Measurements from ENCODE around the gene BICC1.

The BICC1 gene

GRCh38 chr10:58796242-58796641 is 283.6 kb downstream of the BICC1 start:
- DNase-seq = peak; percentile 16

- DNase-seq = no peak
Observed at GRCh38 chr10:58796824-58797223, 284.2 kb downstream of the BICC1 start.

DNA sequence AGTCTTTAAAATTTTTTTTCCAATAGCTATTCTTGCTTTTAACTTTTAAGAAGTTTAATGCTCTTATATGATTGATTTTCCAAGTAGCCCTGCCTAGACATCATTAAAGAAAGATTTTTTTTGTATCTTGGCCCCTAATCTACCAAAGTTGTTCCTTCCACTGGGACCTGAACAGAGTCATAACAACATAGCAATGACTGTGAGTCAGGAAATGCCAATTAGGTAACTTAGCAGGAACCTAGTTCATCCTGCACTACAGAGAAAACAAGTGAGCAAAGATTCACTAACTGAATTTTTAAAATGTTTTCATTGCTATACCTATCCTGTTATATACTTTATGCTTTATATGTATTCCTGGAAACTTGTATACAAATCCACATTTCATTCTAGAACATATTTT is 284.7 kb downstream of the BICC1 start:
- DNase-seq = no peak

DNA sequence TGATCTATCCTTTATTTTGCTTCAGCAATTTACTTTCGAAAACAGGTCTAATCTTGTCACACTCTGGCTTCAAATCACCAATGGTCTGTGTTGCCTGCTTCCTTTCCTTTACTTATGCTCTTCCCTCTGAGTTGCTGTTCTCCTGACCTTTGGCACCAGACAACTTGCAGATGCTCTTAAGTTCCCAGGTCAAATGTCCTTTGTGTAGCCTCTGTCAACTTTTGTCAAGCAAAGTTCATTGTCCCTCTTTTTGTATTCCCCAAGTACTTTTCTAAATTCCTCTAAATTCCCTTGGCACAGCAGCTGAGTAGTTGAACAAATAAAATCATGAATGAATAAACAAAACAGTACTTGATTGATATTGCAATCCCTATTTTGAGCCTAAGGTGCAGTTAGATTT is 289.4 kb downstream of the BICC1 start:
- DNase-seq = no peak

DNA sequence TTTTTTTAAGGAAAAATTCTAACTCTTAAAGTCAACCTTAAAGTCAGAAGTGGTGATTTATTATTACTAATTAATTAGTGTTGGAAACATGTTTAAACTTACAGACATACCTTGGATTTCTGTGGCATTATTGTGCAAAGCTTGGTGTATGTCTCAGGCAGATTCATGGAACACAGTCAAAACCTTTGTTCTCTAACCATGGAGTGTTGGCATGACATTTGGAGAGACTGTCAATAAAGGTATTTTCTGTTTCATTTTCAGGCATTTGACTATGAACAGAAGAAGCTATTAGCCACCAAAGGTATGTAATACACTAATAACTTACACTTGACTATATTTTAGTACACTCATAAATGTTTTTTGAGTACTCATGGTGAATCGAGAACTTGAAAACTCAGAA is 293.7 kb downstream of the BICC1 start:
- no peak for DNase-seq

DNA sequence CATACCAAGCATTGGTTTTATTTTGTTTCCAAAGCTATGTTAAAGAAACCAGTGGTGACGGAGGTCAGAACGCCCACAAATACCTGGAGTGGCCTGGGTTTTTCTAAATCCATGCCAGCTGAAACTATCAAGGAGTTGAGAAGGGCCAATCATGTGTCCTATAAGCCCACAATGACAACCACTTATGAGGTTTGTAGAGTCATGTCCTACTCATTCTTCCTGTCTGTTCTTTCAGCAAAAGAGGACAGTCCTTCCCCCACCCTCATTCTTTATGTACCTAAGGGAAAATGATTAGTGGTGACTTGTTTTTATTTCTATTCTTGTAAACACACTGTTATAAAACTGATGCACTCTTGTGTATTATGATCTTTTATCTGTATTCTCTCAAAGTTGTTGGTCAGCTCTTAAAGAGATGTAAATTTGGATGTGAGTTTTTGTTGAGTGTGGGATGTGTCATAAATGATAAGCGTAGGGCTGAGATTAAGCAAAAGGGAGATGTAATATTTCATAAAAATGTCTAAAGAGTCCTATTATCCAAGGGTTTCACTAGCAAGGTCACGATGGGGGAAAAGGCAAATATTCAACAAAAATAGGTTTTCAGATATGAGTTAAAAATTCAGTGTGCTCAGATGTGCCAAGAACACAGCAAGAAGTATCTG is 294.4 kb downstream of the BICC1 start:
- DNase-seq = no peak

DNA sequence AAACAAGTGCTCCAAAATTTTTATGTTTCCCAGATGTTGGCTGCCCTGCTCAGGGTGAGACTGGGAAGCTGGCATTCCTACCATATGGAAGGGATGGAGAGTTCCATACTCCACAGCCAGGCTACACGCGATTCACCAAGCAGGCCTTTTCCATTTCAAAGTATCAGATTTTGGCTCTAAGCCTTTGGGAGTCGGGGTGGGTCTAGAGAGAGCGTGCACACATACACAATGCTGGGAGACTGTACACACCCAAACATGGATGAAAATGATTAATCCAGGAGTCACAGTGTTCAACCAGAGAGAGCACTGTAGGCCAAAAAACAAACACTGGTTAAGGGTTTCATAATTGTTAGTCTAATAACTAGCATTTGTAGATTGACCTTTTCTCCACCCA is 295.0 kb downstream of the BICC1 start:
- no peak for DNase-seq

DNA sequence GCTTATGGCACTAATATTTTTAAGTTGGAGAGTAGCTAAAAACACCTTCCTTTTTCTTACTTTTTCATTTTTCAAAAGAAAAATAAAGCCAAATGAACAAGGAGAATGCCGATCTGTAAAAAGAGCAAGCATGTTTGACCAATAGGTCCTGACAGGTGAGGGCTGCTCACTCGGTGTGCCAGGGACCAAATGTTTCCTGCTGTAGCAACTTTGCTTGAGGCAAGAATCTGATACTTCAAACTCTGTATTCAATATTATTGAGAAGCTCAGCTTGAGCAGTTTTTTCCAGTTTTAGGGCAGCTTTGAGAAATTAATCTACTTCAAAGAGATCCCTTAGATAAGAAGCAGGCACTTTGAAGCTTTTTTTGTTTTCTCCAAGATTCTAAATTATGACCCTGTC is 298.1 kb downstream of the BICC1 start:
- no peak for DNase-seq

DNA sequence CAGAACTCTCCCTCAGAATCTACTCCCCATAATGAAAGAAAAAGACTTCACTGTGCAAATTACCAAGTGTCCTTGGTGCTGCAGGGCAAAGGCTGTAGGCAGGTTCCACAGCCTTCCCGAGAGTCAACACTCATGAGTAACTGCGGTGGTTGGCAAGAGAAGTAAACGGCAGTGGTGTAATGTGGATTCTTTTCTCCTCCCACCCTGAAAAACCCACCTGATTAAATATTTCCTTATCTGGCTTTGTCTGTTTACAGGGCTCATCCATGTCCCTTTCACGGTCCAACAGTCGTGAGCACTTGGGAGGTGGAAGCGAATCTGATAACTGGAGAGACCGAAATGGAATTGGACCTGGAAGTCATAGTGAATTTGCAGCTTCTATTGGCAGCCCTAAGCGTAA is 300.9 kb downstream of the BICC1 start:
- no peak for DNase-seq

- DNase-seq = no peak
Observed at GRCh38 chr10:58817201-58817846, 304.7 kb downstream of the BICC1 start.

- DNase-seq = no peak
Observed at GRCh38 chr10:58818900-58819299, 306.2 kb downstream of the BICC1 start.

- DNase-seq = no peak
Observed at GRCh38 chr10:58820386-58820785, 307.7 kb downstream of the BICC1 start.

DNA sequence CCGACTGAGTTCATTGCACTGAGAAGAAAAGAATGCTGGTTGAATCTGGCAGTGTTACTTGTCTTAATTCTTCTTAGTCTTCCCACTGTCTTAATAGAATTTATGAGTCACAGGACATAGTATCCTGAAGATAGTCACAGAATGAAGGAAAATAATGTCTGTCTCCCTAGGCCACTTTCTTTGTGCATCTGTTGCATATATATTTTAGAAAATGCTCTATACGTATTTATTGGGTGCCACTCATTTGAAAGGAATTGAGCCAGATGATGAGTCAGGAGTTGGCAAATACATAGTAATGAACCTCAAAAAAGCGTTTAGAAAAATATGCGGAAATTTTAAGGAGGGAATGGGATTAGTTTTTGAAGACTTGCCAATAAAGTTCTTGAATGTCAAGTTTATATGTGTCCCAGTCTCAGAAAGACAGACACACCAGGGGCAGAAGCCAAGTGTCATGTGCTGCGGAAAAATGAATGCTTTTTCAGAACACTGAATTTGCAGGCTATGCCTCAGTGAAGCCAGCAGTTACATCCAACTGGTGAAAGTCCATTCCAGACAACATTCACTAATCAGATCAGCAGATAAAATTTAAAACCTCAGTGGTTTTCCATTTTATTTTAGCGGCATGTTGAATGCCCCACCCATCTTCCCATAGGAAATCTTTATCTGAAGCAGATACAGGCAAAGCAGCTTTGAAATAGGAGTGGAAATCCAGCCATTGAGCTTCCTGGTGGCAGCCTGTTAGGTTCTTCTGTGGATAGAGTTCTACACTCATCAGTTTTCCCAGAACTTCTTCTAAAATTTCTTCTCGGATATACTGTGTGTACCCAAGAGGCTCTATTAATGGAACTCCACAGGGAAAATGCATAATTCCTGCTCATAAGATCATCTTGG is 308.4 kb downstream of the BICC1 start:
- no peak for DNase-seq

- no peak for DNase-seq
Observed at GRCh38 chr10:58821752-58822056, 309.0 kb downstream of the BICC1 start.

DNA sequence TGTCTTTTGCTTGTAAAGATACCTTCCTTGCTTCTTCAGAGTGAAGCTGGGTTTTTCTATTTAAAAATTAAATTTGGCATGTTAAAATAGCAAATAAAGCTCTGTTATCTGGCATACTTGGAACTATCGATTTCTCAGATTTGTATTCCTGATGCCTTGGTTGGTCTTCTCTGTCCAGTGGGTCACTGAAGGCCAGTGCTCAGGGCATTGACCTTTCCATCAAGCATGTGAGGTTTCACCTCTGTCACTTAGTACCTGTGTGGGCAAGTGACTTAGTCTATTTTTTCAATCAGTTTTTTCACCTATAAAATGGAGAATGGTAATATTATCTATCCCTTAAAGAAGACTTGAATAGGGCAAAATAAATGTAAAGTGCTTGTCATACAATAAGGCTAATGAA is 311.3 kb downstream of the BICC1 start:
- no peak for DNase-seq

- no peak for DNase-seq
Observed at GRCh38 chr10:58824396-58824795, 311.7 kb downstream of the BICC1 start.

GRCh38 chr10:58826694-58827093 is 314.0 kb downstream of the BICC1 start:
- no peak for DNase-seq

GRCh38 chr10:58827381-58827780 is 314.7 kb downstream of the BICC1 start:
- DNase-seq = no peak

- no peak for DNase-seq
Observed at GRCh38 chr10:58829839-58830238, 317.2 kb downstream of the BICC1 start.

DNA sequence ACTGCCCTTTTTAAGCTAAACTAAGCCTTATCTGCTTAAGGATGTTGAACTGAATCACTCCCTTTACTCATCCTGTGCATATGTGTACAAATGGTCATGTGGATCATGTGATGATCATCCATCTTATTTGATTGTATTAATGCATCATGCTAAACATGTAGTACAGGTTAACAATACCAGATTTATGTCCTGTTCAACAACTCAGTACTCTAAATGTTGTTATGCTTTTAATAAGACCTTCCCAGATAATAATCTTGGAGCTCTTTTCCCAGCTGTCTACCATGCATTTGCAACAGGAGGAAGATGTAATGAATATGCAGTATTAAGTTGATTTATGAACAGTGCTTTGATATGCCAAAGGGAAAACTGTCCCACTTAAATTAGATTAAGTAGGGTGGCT is 318.0 kb downstream of the BICC1 start:
- no peak for DNase-seq

- peak; percentile 27 for DNase-seq
Observed at GRCh38 chr10:58833771-58834561, 321.3 kb downstream of the BICC1 start.

GRCh38 chr10:58836176-58836700 is 323.6 kb downstream of the BICC1 start:
- no peak for DNase-seq

DNA sequence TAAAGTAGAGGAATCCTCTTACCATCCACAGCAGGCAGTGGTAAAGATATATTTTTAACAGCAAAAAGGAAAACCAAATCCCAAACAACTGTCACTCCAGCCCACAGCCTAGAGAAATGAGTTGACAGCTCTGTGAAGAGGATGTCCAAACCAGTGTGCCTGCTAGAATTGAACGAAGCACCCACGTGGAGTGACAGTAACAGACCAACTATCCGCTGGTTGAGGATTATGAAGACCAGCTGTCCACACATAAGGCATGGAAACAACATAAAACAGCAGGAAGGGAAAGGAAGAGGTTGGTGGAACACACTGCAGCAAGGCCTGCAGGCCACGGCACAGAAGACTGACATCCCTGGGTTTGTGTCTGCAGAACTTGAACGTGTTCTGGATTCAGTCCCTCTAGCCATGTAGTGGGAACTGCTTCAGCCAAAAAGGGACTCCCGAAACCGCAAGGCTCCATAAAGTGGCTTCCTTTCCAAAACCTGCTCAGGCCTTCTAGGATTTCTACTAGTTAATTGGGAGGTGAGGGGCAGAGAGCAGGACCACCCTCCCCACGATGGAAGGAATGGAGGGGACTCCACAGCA is 324.4 kb downstream of the BICC1 start:
- DNase-seq = no peak
